ENCODE data around the gene MACROH2A2. TPM values are rescaled to one million over a fixed set of nuclear protein-coding genes. Genes with fewer than 3 reads are reported as not detected.

The MACROH2A2 gene
- total RNA-seq, 2 donors from 2014 or later, result 177 to 187 TPM

- WGBS, 2 experiments (ENCODE audit: insufficient coverage in 1 of 2, insufficient read length in 1 of 2), result 96% methylated on average over 8 to 10 of the region's 10 CpGs
- H3K4me3 Mint-ChIP-seq, result no peak overlapping the region
- Histone ChIP-seq H3K9me3 (ENCODE audit: control insufficient read depth, low read length) (no peaks in the 10 kb centered on the region), H3K27ac (ENCODE audit: low read depth, low read length) (no peak overlapping the region), H3K36me3 (ENCODE audit: control insufficient read depth, insufficient read depth, low read length) (peaks cover 18% of the 10 kb centered on the region), H3K4me3 (ENCODE audit: low read length) (no peak overlapping the region), H3K27me3 (ENCODE audit: control insufficient read depth, insufficient read depth, low read length, poor library complexity, severe bottlenecking) (peaks cover 18% of the 10 kb centered on the region), H3K4me1 (ENCODE audit: control insufficient read depth, insufficient read depth, low read length) (no peaks in the 10 kb centered on the region), H3K9ac (ENCODE audit: extremely low read depth, low read length, poor library complexity, severe bottlenecking) (no peak overlapping the region)
- DNase-seq, result no peak
- H3K4me1 Mint-ChIP-seq, result peaks cover 27% of the 10 kb centered on the region
- peaks cover 29% of the 10 kb centered on the region for H3K36me3 Mint-ChIP-seq (ENCODE audit: low read depth)
- no peaks in the 10 kb centered on the region for H3K27me3 Mint-ChIP-seq (ENCODE audit: insufficient read depth)
- no peaks in the 10 kb centered on the region for H3K9me3 Mint-ChIP-seq
- H3K27ac Mint-ChIP-seq, result no peak overlapping the region
- no peak for TF ChIP-seq CTCF (conservative IDR thresholded peaks at IDR 0.05)
These were observed 16.3 kb downstream of the MACROH2A2 start for GRCh38 chr10:70068925-70069324.

- Histone ChIP-seq H3K27ac (ENCODE audit: low read depth, low read length) (no peak overlapping the region), H3K9ac (ENCODE audit: extremely low read depth, low read length, poor library complexity, severe bottlenecking) (no peak overlapping the region), H3K4me1 (ENCODE audit: control insufficient read depth, insufficient read depth, low read length) (peaks cover 2% of the 10 kb centered on the region), H3K27me3 (ENCODE audit: control insufficient read depth, insufficient read depth, low read length, poor library complexity, severe bottlenecking) (peaks cover 19% of the 10 kb centered on the region), H3K36me3 (ENCODE audit: control insufficient read depth, insufficient read depth, low read length) (peaks cover 18% of the 10 kb centered on the region), H3K4me3 (ENCODE audit: low read length) (no peak overlapping the region), H3K9me3 (ENCODE audit: control insufficient read depth, low read length) (no peaks in the 10 kb centered on the region)
- 93 to 100% methylated on average over 1 to 5 of the region's 5 CpGs for WGBS, 2 experiments (ENCODE audit: insufficient coverage in 1 of 2, insufficient read length in 1 of 2)
- no peak for TF ChIP-seq CTCF (conservative IDR thresholded peaks at IDR 0.05)
- peaks cover 29% of the 10 kb centered on the region for H3K36me3 Mint-ChIP-seq (ENCODE audit: low read depth)
- no peak overlapping the region for H3K27ac Mint-ChIP-seq
- DNase-seq, result no peak
- H3K27me3 Mint-ChIP-seq (ENCODE audit: insufficient read depth), result no peaks in the 10 kb centered on the region
- peaks cover 31% of the 10 kb centered on the region for H3K4me1 Mint-ChIP-seq
- no peak overlapping the region for H3K4me3 Mint-ChIP-seq
- H3K9me3 Mint-ChIP-seq, result no peaks in the 10 kb centered on the region
These were observed 16.7 kb downstream of the MACROH2A2 start for GRCh38 chr10:70069346-70069745.

GRCh38 chr10:70070834-70071233 is 18.2 kb downstream of the MACROH2A2 start:
- Mint-ChIP-seq H3K36me3 (ENCODE audit: low read depth) (peaks cover 22% of the 10 kb centered on the region), H3K4me3 (no peak overlapping the region), H3K9me3 (no peaks in the 10 kb centered on the region), H3K27ac (no peak overlapping the region), H3K27me3 (ENCODE audit: insufficient read depth) (no peaks in the 10 kb centered on the region), H3K4me1 (peaks cover 43% of the 10 kb centered on the region)
- no peak overlapping the region for H3K4me3 ChIP-seq (ENCODE audit: low read length)
- no peaks in the 10 kb centered on the region for H3K9me3 ChIP-seq (ENCODE audit: control insufficient read depth, low read length)
- H3K27me3 ChIP-seq (ENCODE audit: control insufficient read depth, insufficient read depth, low read length, poor library complexity, severe bottlenecking), result peaks cover 25% of the 10 kb centered on the region
- WGBS, 2 experiments (ENCODE audit: insufficient coverage in 1 of 2, insufficient read length in 1 of 2), result 95% methylated on average over 11 of the region's 11 CpGs; no CpG with 5 or more reads in 1 of the 2 experiments
- no peak overlapping the region for H3K9ac ChIP-seq (ENCODE audit: extremely low read depth, low read length, poor library complexity, severe bottlenecking)
- peaks cover 9% of the 10 kb centered on the region for H3K36me3 ChIP-seq (ENCODE audit: control insufficient read depth, insufficient read depth, low read length)
- H3K4me1 ChIP-seq (ENCODE audit: control insufficient read depth, insufficient read depth, low read length), result peaks cover 4% of the 10 kb centered on the region
- no peak for DNase-seq
- H3K27ac ChIP-seq (ENCODE audit: low read depth, low read length), result no peak overlapping the region
- TF ChIP-seq CTCF (conservative IDR thresholded peaks at IDR 0.05), result no peak

All from endodermal cell (in vitro differentiated cells).